Fibroblast of lung (primary cell): ENCODE measurements around the gene ZNF564.

Source experiments
- EZH2 ChIP-seq: IDR thresholded peaks from 2 replicates; pipeline ENCODE4 v1.5.1; 2012; ENCODE audit warnings: low read length, control low read depth, mild to moderate bottlenecking; ENCODE audit errors: missing control alignments
- TF ChIP-seq, protein P1 (sequence below), 2 donors: IDR thresholded peaks in 1 of 2; conservative IDR thresholded peaks in 1 of 2; 1 replicate in 1 of 2; 2 replicates in 1 of 2; pipeline ENCODE4 v1.5.1; 2011 to 2012; ENCODE audit warnings: low read length in 2 of 2, control low read depth in 1 of 2, inconsistent platforms in 1 of 2, low read depth in 1 of 2, mild to moderate bottlenecking in 1 of 2

DNA sequence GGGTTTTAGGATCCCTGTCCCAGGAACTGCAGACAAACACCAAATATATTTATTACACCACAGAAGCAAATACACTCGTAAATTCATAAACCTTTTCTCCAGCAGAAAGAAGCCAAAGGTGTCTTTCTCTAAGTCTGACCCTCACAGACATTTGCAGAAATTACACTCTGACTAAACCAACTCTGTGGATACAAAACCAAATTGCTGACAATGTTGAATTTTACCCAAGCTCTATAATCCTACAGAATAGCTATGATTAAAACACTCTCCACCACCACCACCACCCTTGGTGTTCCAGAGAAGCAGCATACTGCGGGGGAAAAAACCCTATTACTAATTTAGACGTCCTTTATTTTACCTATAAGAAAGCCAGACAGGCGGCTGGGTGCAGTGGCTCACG, 5.2 kb downstream of the ZNF564 start:
- TF ChIP-seq, protein P1, sequence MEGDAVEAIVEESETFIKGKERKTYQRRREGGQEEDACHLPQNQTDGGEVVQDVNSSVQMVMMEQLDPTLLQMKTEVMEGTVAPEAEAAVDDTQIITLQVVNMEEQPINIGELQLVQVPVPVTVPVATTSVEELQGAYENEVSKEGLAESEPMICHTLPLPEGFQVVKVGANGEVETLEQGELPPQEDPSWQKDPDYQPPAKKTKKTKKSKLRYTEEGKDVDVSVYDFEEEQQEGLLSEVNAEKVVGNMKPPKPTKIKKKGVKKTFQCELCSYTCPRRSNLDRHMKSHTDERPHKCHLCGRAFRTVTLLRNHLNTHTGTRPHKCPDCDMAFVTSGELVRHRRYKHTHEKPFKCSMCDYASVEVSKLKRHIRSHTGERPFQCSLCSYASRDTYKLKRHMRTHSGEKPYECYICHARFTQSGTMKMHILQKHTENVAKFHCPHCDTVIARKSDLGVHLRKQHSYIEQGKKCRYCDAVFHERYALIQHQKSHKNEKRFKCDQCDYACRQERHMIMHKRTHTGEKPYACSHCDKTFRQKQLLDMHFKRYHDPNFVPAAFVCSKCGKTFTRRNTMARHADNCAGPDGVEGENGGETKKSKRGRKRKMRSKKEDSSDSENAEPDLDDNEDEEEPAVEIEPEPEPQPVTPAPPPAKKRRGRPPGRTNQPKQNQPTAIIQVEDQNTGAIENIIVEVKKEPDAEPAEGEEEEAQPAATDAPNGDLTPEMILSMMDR (conservative IDR thresholded peaks at IDR 0.05 in 1 of 2, IDR thresholded peaks at IDR 0.05 in 1 of 2; ENCODE audit: low read depth in 1 of 2, low read length in 2 of 2) = no peak
- TF ChIP-seq EZH2 = no peak
